H1 (cell line): ENCODE measurements around the gene SESN3. TPM values are rescaled to one million over a fixed set of nuclear protein-coding genes. Genes with fewer than 3 reads are reported as not detected.

Experiments
- CTCF ChIA-PET: fragments of 300-600 bp; sonication (Branson Sonifier 250); formaldehyde crosslinking; loops from one replicate; lab custom pipeline; 2021; ENCODE audit not compliant: partially characterized antibody; lab: Charles Lee
- POLR2A ChIA-PET: fragments of 300-600 bp; sonication (Branson Sonifier 250); formaldehyde crosslinking; loops from one replicate; lab custom pipeline; 2021; ENCODE audit warnings: inconsistent platforms; ENCODE audit not compliant: partially characterized antibody; lab: Charles Lee
- DNase-seq, 2 experiments: peaks; one replicate each; pipeline versions ENCODE4 v3.0.0 to v3.0.0-alpha.2; 2010 to 2022; ENCODE audit warnings: low spot score in 2 of 2, low read depth in 1 of 2, mixed read lengths in 1 of 2
- FAIRE-seq: peaks from 2 replicates; lab custom pipeline; 2011; peaks lifted over from hg19 to GRCh38; lab: Jason Lieb, UNC
- H2AFZ ChIP-seq: 2 replicates; pipeline ENCODE4 v1.8.1; 2012; ENCODE audit warnings: low read length, inconsistent platforms
- H2AK5ac ChIP-seq: 2 replicates; pipeline ENCODE4 v1.6.1; 2013; ENCODE audit warnings: low read depth, low read length
- H2BK120ac ChIP-seq: replicated peaks from 2 replicates; pipeline ENCODE3; 2013; ENCODE audit warnings: low read depth, low read length, inconsistent platforms
- H2BK12ac ChIP-seq: 2 replicates; pipeline ENCODE4 v1.6.1; 2013; ENCODE audit warnings: low read depth, low read length
- H2BK15ac ChIP-seq: 2 replicates; pipeline ENCODE4 v1.6.1; 2013; ENCODE audit warnings: low read length
- H2BK20ac ChIP-seq: 2 replicates; pipeline ENCODE4 v1.6.1; 2013; ENCODE audit warnings: low read length
- H2BK5ac ChIP-seq: 2 replicates; pipeline ENCODE4 v1.6.1; 2013; ENCODE audit warnings: low read depth, low read length
- H3K14ac ChIP-seq: 2 replicates; pipeline ENCODE4 v1.6.1; 2013; ENCODE audit warnings: inconsistent platforms; ENCODE audit not compliant: insufficient read length
- H3K18ac ChIP-seq: 2 replicates; pipeline ENCODE4 v1.6.1; 2013; ENCODE audit warnings: low read length; ENCODE audit errors: extremely low read depth
- H3K23ac ChIP-seq: 2 replicates; pipeline ENCODE4 v1.6.1; 2013; ENCODE audit warnings: inconsistent platforms; ENCODE audit not compliant: insufficient read length
- H3K23me2 ChIP-seq: 2 replicates; pipeline ENCODE4 v1.6.1; 2013; ENCODE audit warnings: low read depth, low read length
- H3K27ac ChIP-seq: 2 replicates; pipeline ENCODE4 v1.6.1; 2011; ENCODE audit warnings: low read depth, low read length, inconsistent platforms
- H3K27me3 ChIP-seq, 4 experiments: replicated peaks in 1 of 4; 1 replicate in 1 of 4; 2 replicates in 3 of 4; pipeline versions ENCODE4 v1.6.1 to v1.8.1; 2011 to 2013; ENCODE audit warnings: low read length in 3 of 4, mild to moderate bottlenecking in 3 of 4, inconsistent platforms in 2 of 4, mixed read lengths in 2 of 4, moderate library complexity in 1 of 4; ENCODE audit not compliant: control insufficient read depth in 3 of 4, insufficient read depth in 3 of 4; ENCODE audit errors: extremely low read depth in 1 of 4
- H3K36me3 ChIP-seq, 4 experiments: 2 replicates each; pipeline versions ENCODE4 v1.6.1 to v1.8.1; 2011 to 2013; ENCODE audit warnings: mild to moderate bottlenecking in 4 of 4, low read length in 3 of 4, moderate library complexity in 2 of 4, control low read depth in 1 of 4, inconsistent platforms in 1 of 4; ENCODE audit not compliant: insufficient read depth in 4 of 4, control insufficient read depth in 2 of 4
- H3K4ac ChIP-seq: replicated peaks from 2 replicates; pipeline ENCODE3; 2013; ENCODE audit warnings: low read length, low read depth, mixed read lengths, inconsistent platforms; ENCODE audit not compliant: insufficient read length
- H3K4me1 ChIP-seq, 4 experiments: replicated peaks in 1 of 4; 1 replicate in 1 of 4; 2 replicates in 3 of 4; pipeline versions ENCODE4 v1.6.1 to v1.8.1; 2011 to 2013; ENCODE audit warnings: low read length in 3 of 4, inconsistent platforms in 2 of 4, mixed read lengths in 1 of 4; ENCODE audit not compliant: insufficient read depth in 4 of 4, control insufficient read depth in 3 of 4
- H3K4me2 ChIP-seq, 2 experiments: 2 replicates each; pipeline versions ENCODE4 v1.6.1 to v1.8.1; 2011 to 2013; ENCODE audit warnings: low read depth in 2 of 2, low read length in 2 of 2, control low read depth in 1 of 2, inconsistent platforms in 1 of 2, mild to moderate bottlenecking in 1 of 2; ENCODE audit not compliant: insufficient read depth in 1 of 2
- H3K4me3 ChIP-seq, 4 experiments: fragments of 200-600, 300-600 bp in 1 of 4; sonication (generic), shearing (Covaris generic), sonication (Bioruptor Twin) in 1 of 4; 2 replicates each; pipeline versions ENCODE4 v1.5.1 to v1.8.1; 2011 to 2016; ENCODE audit warnings: low read length in 4 of 4, low read depth in 3 of 4, control low read depth in 2 of 4, inconsistent platforms in 2 of 4, mild to moderate bottlenecking in 2 of 4, mixed read lengths in 1 of 4, moderate library complexity in 1 of 4; ENCODE audit not compliant: insufficient read depth in 2 of 4; ENCODE audit errors: extremely low read depth in 1 of 4
- H3K56ac ChIP-seq: replicated peaks from 2 replicates; pipeline ENCODE3; 2013; ENCODE audit warnings: low read depth, mild to moderate bottlenecking, mixed read lengths, low read length, inconsistent platforms; ENCODE audit not compliant: insufficient read length
- H3K79me1 ChIP-seq: 2 replicates; pipeline ENCODE4 v1.6.1; 2013; ENCODE audit warnings: low read depth, low read length, control low read depth
- H3K79me2 ChIP-seq, 2 experiments: 2 replicates each; pipeline versions ENCODE4 v1.6.1 to v1.8.1; 2012 to 2013; ENCODE audit warnings: low read length in 2 of 2, mild to moderate bottlenecking in 2 of 2, inconsistent platforms in 1 of 2; ENCODE audit not compliant: insufficient read depth in 2 of 2, control insufficient read depth in 1 of 2
- H3K9ac ChIP-seq, 4 experiments: replicated peaks in 1 of 4; 1 replicate in 1 of 4; 2 replicates in 3 of 4; pipeline versions ENCODE4 v1.6.1 to v1.8.1; 2011 to 2013; ENCODE audit warnings: low read depth in 3 of 4, low read length in 3 of 4, control low read depth in 2 of 4, mild to moderate bottlenecking in 2 of 4, moderate library complexity in 2 of 4, inconsistent platforms in 1 of 4; ENCODE audit errors: extremely low read depth in 1 of 4
- H3K9me3 ChIP-seq, 2 experiments: 2 replicates each; pipeline versions ENCODE4 v1.6.1 to v1.8.1; 2012 to 2013; ENCODE audit warnings: mild to moderate bottlenecking in 2 of 2, moderate library complexity in 2 of 2, control low read depth in 1 of 2, inconsistent platforms in 1 of 2, low read depth in 1 of 2, low read length in 1 of 2, mixed read lengths in 1 of 2; ENCODE audit not compliant: insufficient read depth in 2 of 2
- H4K20me1 ChIP-seq, 2 experiments: replicated peaks in 1 of 2; 2 replicates each; pipeline versions ENCODE3 to v1.8.1; 2011 to 2013; ENCODE audit warnings: inconsistent platforms in 2 of 2, low read length in 2 of 2, mild to moderate bottlenecking in 1 of 2; ENCODE audit not compliant: insufficient read depth in 2 of 2, control insufficient read depth in 1 of 2
- H4K5ac ChIP-seq: 2 replicates; pipeline ENCODE4 v1.6.1; 2013; ENCODE audit warnings: low read length, low read depth, mixed read lengths, inconsistent platforms; ENCODE audit not compliant: insufficient read length
- H4K8ac ChIP-seq: 2 replicates; pipeline ENCODE4 v1.8.0; 2013; ENCODE audit warnings: mild to moderate bottlenecking, moderate library complexity, low read length, inconsistent platforms; ENCODE audit not compliant: insufficient read depth; ENCODE audit errors: extremely low read depth
- H4K91ac ChIP-seq: replicated peaks from 2 replicates; pipeline ENCODE3; 2013; ENCODE audit warnings: low read length, mixed read lengths, inconsistent platforms; ENCODE audit not compliant: insufficient read length
- BCL11A ChIP-seq, 2 experiments: IDR thresholded peaks; one replicate each; pipeline ENCODE4 v1.6.1; 2011; ENCODE audit warnings: low read depth in 2 of 2, low read length in 2 of 2, mild to moderate bottlenecking in 2 of 2
- CEBPB ChIP-seq: IDR thresholded peaks from 2 replicates; pipeline ENCODE4 v1.6.1; 2012; ENCODE audit warnings: low read depth, low read length
- EGR1 ChIP-seq: IDR thresholded peaks from 2 replicates; pipeline ENCODE4 v1.6.1; 2011; ENCODE audit warnings: low read depth, low read length, borderline replicate concordance
- KDM1A ChIP-seq: fragments of 200-600, 300-600 bp; sonication (generic); IDR thresholded peaks from 2 replicates; pipeline ENCODE4 v1.7.1; 2016; ENCODE audit warnings: mild to moderate bottlenecking, low read length, borderline replicate concordance
- MAFK ChIP-seq: IDR thresholded peaks from 2 replicates; pipeline ENCODE4 v1.6.1; 2012; ENCODE audit warnings: low read depth, mild to moderate bottlenecking, improper control_type of control experiment, low read length
- MAX ChIP-seq: IDR thresholded peaks from 2 replicates; pipeline ENCODE4 v1.6.1; 2012; ENCODE audit warnings: inconsistent platforms
- NANOG ChIP-seq: IDR thresholded peaks from 2 replicates; pipeline ENCODE4 v1.6.1; 2011; ENCODE audit warnings: low read length, low read depth, mild to moderate bottlenecking, inconsistent platforms; ENCODE audit not compliant: insufficient read depth, poor library complexity, severe bottlenecking
- RXRA ChIP-seq: IDR thresholded peaks from 2 replicates; pipeline ENCODE4 v1.6.1; 2011; ENCODE audit warnings: low read depth, mild to moderate bottlenecking, low read length, moderate library complexity; ENCODE audit not compliant: insufficient read depth
- SRF ChIP-seq: IDR thresholded peaks from 2 replicates; pipeline ENCODE4 v1.6.1; 2011; ENCODE audit warnings: mild to moderate bottlenecking, low read depth, low read length, moderate library complexity
- TAF7 ChIP-seq: optimal IDR thresholded peaks from 2 replicates; pipeline ENCODE3; 2011; ENCODE audit warnings: low read depth, mild to moderate bottlenecking, inconsistent platforms, low read length, moderate library complexity, borderline replicate concordance
- WGBS, 2 experiments: shearing (Covaris generic) in 1 of 2; methylation state at CpG; one replicate each; pipeline versions ENCODE4 v1.1.6 to v1.1.7; 2013 to 2015; ENCODE audit warnings: low lambda C conversion rate in 2 of 2, mixed read lengths in 2 of 2, inconsistent platforms in 1 of 2, low coverage in 1 of 2, missing lambda C conversion rate in 1 of 2; ENCODE audit not compliant: insufficient replicate concordance in 2 of 2, insufficient coverage in 1 of 2, insufficient read length in 1 of 2; ENCODE audit errors: extremely low coverage in 1 of 2, missing lambda C conversion rate in 1 of 2; 5-methylcytosine and 5-hydroxymethylcytosine counted together
- polyA plus RNA-seq, 7 experiments: library from polyadenylated mRNA; depleted of rRNA in 3 of 7; stranded (reverse) in 5 of 7; unstranded in 2 of 7; fragments of >200 nt in 5 of 7; fragments of 200-250 nt in 2 of 7; gene quantifications; 1 replicate in 5 of 7; 2 replicates in 1 of 7; 4 replicates in 1 of 7; pipeline versions ENCODE4 v1.2.1 to v1.2.3, GENCODE V29; 2011 to 2013; ENCODE audit warnings: missing spikeins in 2 of 7, mixed read lengths in 2 of 7
- total RNA-seq: library from RNA; stranded (reverse); fragmentation: NEBNext Ultra II Directional; extraction: Animal tissue kit (Norgen Biotek cat#: 25700); gene quantifications from 2 replicates; pipeline ENCODE4 v1.2.1, GENCODE V29; 2021

Gene SESN3
- total and polyA plus RNA-seq, 2 of the 8 experiments (the other 6 are each of a cell fraction or from before 2014, with no cell fraction given): 10.2 to 31.1 TPM

DNA sequence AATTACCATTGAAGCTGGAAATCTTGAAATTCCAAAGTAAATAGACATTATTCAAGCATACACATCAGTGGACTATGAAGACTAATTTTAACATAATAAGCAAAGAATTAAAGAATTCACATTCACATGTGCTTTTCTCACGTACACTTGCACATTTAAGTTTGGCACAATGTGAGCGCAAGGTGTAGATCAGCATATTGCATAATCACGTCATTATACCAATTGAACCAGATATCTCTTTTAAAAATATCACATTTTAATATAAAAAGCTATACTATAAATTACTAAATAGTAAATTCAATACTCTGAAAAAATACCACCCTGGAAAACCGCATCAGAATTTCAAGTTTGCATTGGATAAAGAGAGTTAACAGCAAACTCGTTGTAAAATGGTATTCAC is 60.7 kb downstream of the SESN3 start:
- no peak for TF ChIP-seq RXRA
- no peak for TF ChIP-seq EGR1
- no peak for TF ChIP-seq BCL11A (IDR thresholded peaks at IDR 0.05; ENCODE audit: low read depth in 2 of 2, low read length in 2 of 2)
- TF ChIP-seq NANOG: no peak
- no peak for TF ChIP-seq TAF7
- no peak for TF ChIP-seq CEBPB
- no peak for TF ChIP-seq SRF
- no peak for TF ChIP-seq KDM1A
- no peak for TF ChIP-seq MAFK
- TF ChIP-seq MAX: no peak
- Histone ChIP-seq H3K27ac (no peak overlapping the region), H2AFZ (no peak overlapping the region), H4K5ac (no peak overlapping the region), H2AK5ac (no peak overlapping the region), H3K9ac (no peak overlapping the region), H2BK12ac (no peak overlapping the region), H3K27me3 (no peaks in the 10 kb centered on the region), H3K79me1 (no peaks in the 10 kb centered on the region), H4K8ac (no peak overlapping the region), H3K56ac (no peak overlapping the region), H2BK20ac (no peak overlapping the region), H4K91ac (no peak overlapping the region), H2BK5ac (no peak overlapping the region), H4K20me1 (no peaks in the 10 kb centered on the region), H2BK120ac (no peak overlapping the region), H3K4me3 (no peak overlapping the region), H3K4me1 (peaks cover 0 to 6% (median 0%) of the 10 kb centered on the region in 4 experiments; a peak in 1 of 7 replicates), H3K79me2 (no peaks in the 10 kb centered on the region), H3K36me3 (peaks cover 0 to 52% (median 2%) of the 10 kb centered on the region in 4 experiments; a peak in 4 of 8 replicates), H3K23ac (no peak overlapping the region), H3K23me2 (no peaks in the 10 kb centered on the region), H3K9me3 (no peaks in the 10 kb centered on the region), H3K4me2 (no peak overlapping the region), H3K14ac (no peak overlapping the region), H2BK15ac (no peak overlapping the region), H3K18ac (no peak overlapping the region), H3K4ac (no peak overlapping the region)
- FAIRE-seq: no peak
- ChIA-PET POLR2A (interaction anchor here (0.6 kb wide), 1 partner anchor 286 kb away, joined by 3 read pairs; no protein-coding TSS in a partner anchor), CTCF (interaction anchor here (0.7 to 1.4 kb wide), 6 partner anchors 9 to 535 kb away, joined by 3 to 7 read pairs (median 4); no protein-coding TSS in a partner anchor)
- DNase-seq: no peak
- 91% methylated on average over 5 of the region's 5 CpGs; no CpG with 5 or more reads in 1 of the 2 experiments for WGBS, 2 experiments
